OCI-LY1 (cell line): ENCODE data around the gene NRSN2.

Experiments
- H2AFZ ChIP-seq: fragments of 200-600 bp; sonication (generic), shearing (Covaris generic); 2 replicates; pipeline ENCODE4 v1.6.0; 2014; ENCODE audit warnings: antibody characterized with exemption, mild to moderate bottlenecking, low read length
- H3F3A ChIP-seq: fragments of 200-600 bp; sonication (generic), shearing (Covaris generic); 2 replicates; pipeline ENCODE4 v1.6.0; 2014; ENCODE audit warnings: mild to moderate bottlenecking, antibody characterized with exemption, low read length, moderate library complexity; ENCODE audit not compliant: insufficient read depth
- H3K27ac ChIP-seq: fragments of 200-600 bp; sonication (generic); 2 replicates; pipeline ENCODE4 v1.5.1; 2014; ENCODE audit warnings: low read length, mixed run types, mild to moderate bottlenecking, low read depth; ENCODE audit not compliant: poor library complexity, severe bottlenecking
- H3K27me3 ChIP-seq: fragments of 200-600 bp; sonication (generic); 2 replicates; pipeline ENCODE4 v1.6.0; 2014; ENCODE audit warnings: antibody characterized with exemption, mild to moderate bottlenecking, low read length, moderate library complexity; ENCODE audit not compliant: insufficient read depth
- H3K36me3 ChIP-seq: fragments of 200-600 bp; sonication (generic); 2 replicates; pipeline ENCODE4 v1.6.1; 2014; ENCODE audit warnings: mild to moderate bottlenecking, antibody characterized with exemption, low read length, moderate library complexity, mixed read lengths; ENCODE audit not compliant: insufficient read depth
- H3K4me1 ChIP-seq: fragments of 200-600 bp; sonication (generic); 2 replicates; pipeline ENCODE4 v1.5.1; 2014; ENCODE audit warnings: mild to moderate bottlenecking, low read length, moderate library complexity; ENCODE audit not compliant: insufficient read depth, severe bottlenecking
- H3K4me2 ChIP-seq: fragments of 200-600 bp; sonication (generic), shearing (Covaris generic); 2 replicates; pipeline ENCODE4 v1.6.1; 2014; ENCODE audit warnings: low read length
- H3K4me3 ChIP-seq: fragments of 200-600 bp; sonication (generic); 2 replicates; pipeline ENCODE4 v1.5.1; 2014; ENCODE audit warnings: low read length, low read depth, mild to moderate bottlenecking, mixed read lengths; ENCODE audit not compliant: poor library complexity, severe bottlenecking
- H3K79me2 ChIP-seq: fragments of 200-600 bp; shearing (Covaris generic); 2 replicates; pipeline ENCODE4 v1.6.1; 2016; ENCODE audit warnings: mixed run types, low read length, mixed read lengths; ENCODE audit not compliant: insufficient read depth
- H3K9ac ChIP-seq: fragments of 200-600 bp; sonication (generic), shearing (Covaris generic); 2 replicates; pipeline ENCODE4 v1.6.1; 2014; ENCODE audit warnings: mild to moderate bottlenecking, low read length, mixed read lengths
- H3K9me2 ChIP-seq: fragments of 200-600 bp; sonication (generic), shearing (Covaris generic); 2 replicates; pipeline ENCODE4 v1.6.1; 2014; ENCODE audit warnings: low read depth, mild to moderate bottlenecking, low read length, mixed read lengths
- H3K9me3 ChIP-seq: fragments of 200-600 bp; shearing (Covaris generic); 2 replicates; pipeline ENCODE4 v1.6.1; 2014; ENCODE audit warnings: low read length, mixed read lengths
- H4K20me1 ChIP-seq: fragments of 200-600 bp; sonication (generic), shearing (Covaris generic); 2 replicates; pipeline ENCODE4 v1.6.0; 2016; ENCODE audit warnings: mild to moderate bottlenecking, low read length; ENCODE audit not compliant: insufficient read depth
- EZH2 ChIP-seq: fragments of 200-600 bp; sonication (generic), shearing (Covaris generic); IDR thresholded peaks from 2 replicates; pipeline ENCODE4 v1.8.0; 2017; ENCODE audit warnings: borderline replicate concordance, mixed run types, mild to moderate bottlenecking, antibody characterized with exemption, low read length, moderate library complexity, mixed read lengths
- TF ChIP-seq, protein P1 (sequence below): fragments of 200-600 bp; sonication (generic), shearing (Covaris generic); IDR thresholded peaks from 2 replicates; pipeline ENCODE4 v1.5.1; 2017; ENCODE audit warnings: mild to moderate bottlenecking, antibody characterized with exemption, low read length, moderate library complexity, mixed read lengths

Gene NRSN2

DNA sequence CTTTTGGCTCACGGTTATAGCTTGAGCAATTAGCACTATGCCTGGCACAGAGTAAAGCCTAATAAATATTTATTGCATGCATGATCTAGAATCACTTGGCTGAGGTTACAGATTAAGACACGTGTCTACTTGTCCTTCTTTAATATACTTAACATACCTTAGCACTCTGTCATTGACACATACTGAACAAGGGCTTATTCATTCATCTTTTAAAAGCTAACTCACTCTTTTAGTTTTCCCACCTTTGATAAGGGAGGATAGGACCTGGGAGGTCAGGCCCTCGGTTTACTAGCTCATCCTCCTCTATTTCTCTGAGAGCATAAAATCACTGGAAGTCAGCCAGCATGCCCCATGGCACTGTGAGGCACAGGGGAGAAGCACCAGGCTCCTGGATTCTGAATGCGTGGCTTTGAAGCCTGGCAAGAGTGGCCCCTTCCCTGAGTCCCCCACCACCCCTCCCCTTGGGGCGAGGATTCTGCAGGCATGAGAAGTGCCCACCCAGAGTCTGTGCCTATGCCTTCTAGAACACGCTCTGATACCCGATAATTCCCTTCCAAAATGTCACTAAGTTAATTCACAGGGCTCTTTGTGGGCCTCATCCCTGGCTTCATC is 38.4 kb upstream of the NRSN2 start:
- Histone ChIP-seq H3K9me3 (no peaks in the 10 kb centered on the region), H3K4me2 (no peak overlapping the region), H2AFZ (no peak overlapping the region), H3K4me1 (peaks cover 16% of the 10 kb centered on the region), H3K79me2 (no peaks in the 10 kb centered on the region), H3K36me3 (no peaks in the 10 kb centered on the region), H4K20me1 (no peaks in the 10 kb centered on the region), H3K27ac (no peak overlapping the region), H3K9ac (no peak overlapping the region), H3K4me3 (no peak overlapping the region), H3F3A (no peaks in the 10 kb centered on the region), H3K27me3 (no peaks in the 10 kb centered on the region), H3K9me2 (no peaks in the 10 kb centered on the region)
- TF ChIP-seq, protein P1, sequence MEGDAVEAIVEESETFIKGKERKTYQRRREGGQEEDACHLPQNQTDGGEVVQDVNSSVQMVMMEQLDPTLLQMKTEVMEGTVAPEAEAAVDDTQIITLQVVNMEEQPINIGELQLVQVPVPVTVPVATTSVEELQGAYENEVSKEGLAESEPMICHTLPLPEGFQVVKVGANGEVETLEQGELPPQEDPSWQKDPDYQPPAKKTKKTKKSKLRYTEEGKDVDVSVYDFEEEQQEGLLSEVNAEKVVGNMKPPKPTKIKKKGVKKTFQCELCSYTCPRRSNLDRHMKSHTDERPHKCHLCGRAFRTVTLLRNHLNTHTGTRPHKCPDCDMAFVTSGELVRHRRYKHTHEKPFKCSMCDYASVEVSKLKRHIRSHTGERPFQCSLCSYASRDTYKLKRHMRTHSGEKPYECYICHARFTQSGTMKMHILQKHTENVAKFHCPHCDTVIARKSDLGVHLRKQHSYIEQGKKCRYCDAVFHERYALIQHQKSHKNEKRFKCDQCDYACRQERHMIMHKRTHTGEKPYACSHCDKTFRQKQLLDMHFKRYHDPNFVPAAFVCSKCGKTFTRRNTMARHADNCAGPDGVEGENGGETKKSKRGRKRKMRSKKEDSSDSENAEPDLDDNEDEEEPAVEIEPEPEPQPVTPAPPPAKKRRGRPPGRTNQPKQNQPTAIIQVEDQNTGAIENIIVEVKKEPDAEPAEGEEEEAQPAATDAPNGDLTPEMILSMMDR = no peak

DNA sequence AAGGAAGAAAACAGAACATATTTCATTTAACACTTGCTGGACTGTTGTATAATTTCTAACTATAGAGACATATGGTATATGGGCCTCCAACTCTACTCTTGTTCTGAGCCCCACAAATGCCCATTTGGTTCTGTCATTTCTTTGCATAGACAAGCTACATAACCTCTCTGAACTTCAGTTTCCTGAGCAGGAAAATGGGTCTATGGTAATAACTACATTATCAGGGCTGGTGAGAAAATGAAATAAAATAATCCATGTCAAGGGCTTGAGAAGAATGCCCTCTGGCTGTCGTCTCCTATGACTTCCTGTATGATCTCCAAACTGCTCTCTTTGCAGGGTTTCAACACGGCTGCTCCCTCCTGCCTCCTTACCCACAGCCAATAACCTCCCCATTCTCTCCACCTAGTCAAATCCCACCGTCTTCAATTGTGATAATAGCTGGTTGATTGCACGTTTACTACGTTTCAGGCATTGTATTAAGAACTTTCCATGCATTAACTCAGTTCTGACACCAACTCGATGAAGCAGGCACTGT is 37.5 kb upstream of the NRSN2 start:
- Histone ChIP-seq H3K9me3 (no peaks in the 10 kb centered on the region), H2AFZ (no peak overlapping the region), H3K27ac (no peak overlapping the region), H3K9ac (no peak overlapping the region; the same call in 1 of the 2 replicates), H3K36me3 (no peaks in the 10 kb centered on the region), H3F3A (no peaks in the 10 kb centered on the region), H3K4me2 (peak overlapping the region; percentile 62; the same call in 1 of the 2 replicates), H3K79me2 (no peaks in the 10 kb centered on the region), H3K9me2 (no peaks in the 10 kb centered on the region), H4K20me1 (no peaks in the 10 kb centered on the region), H3K4me3 (peak overlapping the region; percentile 55), H3K27me3 (no peaks in the 10 kb centered on the region), H3K4me1 (peaks cover 16% of the 10 kb centered on the region)
- TF ChIP-seq EZH2 = no peak
- TF ChIP-seq, protein P1 = peak; percentile 8; the same call in 1 of the 2 replicates

DNA sequence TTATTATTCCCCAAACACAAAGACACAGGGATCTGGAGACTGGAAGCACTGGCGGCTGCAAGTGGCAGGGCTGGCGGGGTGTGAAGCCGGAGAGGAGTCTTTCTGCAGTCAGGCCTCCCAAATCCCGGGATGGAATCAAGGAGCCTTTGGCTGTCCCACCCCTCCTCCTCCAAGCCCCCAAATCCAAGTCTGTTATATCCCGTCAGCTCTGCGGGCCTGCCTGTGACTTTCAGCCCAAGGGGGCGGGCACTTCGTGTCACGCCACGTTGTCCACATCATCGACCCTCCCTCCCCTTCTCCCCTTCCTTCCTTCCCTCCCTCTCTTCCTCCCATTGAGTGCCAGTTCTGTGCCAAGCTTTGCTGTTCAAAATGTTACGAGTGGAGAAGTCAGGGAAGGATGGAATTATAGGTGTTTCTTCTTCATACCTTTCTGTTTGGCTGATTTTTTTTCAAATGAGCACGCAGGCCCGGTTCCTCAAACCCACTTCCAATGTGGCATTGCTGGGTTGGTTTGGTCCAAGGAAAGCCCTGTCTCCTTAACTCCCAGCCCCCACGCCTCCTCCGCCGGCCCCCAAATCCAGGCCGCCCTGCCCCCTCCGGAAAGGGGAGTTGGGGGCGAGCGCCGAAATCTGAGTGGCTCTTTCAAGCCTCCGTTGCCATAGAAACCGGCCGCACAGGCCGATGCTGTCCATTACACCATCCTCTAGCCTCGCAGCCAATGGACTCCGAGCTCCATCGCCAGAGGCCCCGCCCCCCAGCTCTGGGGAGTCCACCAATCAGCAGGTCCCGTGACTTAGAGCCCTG is 36.9 kb upstream of the NRSN2 start:
- Histone ChIP-seq H3K9me3 (no peaks in the 10 kb centered on the region), H3K36me3 (no peaks in the 10 kb centered on the region), H2AFZ (no peak overlapping the region), H4K20me1 (no peaks in the 10 kb centered on the region), H3F3A (no peaks in the 10 kb centered on the region), H3K9ac (no peak overlapping the region; the same call in 1 of the 2 replicates), H3K79me2 (no peaks in the 10 kb centered on the region), H3K4me3 (peak overlapping the region; percentile 55), H3K27me3 (no peaks in the 10 kb centered on the region), H3K4me1 (peaks cover 16% of the 10 kb centered on the region), H3K27ac (no peak overlapping the region), H3K4me2 (peak overlapping the region; percentile 62), H3K9me2 (no peaks in the 10 kb centered on the region)
- no peak for TF ChIP-seq EZH2
- TF ChIP-seq, protein P1 = no peak
